ENCODE measurements around the gene FADS2. TPM values are rescaled to one million over a fixed set of nuclear protein-coding genes. Genes with fewer than 3 reads are reported as not detected.

Gene FADS2
- total and polyA plus RNA-seq, 2 of the 13 experiments (the other 11 are each of a cell fraction or from before 2014, with no cell fraction given): 90.1 to 124 TPM

DNA sequence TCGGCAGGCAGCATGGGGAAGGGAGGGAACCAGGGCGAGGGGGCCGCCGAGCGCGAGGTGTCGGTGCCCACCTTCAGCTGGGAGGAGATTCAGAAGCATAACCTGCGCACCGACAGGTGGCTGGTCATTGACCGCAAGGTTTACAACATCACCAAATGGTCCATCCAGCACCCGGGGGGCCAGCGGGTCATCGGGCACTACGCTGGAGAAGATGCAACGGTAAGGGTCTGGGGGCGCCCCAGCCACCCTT, 204 bp downstream of the FADS2 start (continued):
- TF ChIP-seq ZNF530 (CRISPR knock-in tag; IDR thresholded peaks at IDR 0.05; ENCODE audit: low read depth) (no peak), RAD51 (IDR thresholded peaks at IDR 0.05; ENCODE audit: borderline replicate concordance) (no peak), ZNF232 (CRISPR knock-in tag; IDR thresholded peaks at IDR 0.05; ENCODE audit: borderline replicate concordance) (no peak), MIER2 (CRISPR knock-in tag; IDR thresholded peaks at IDR 0.05) (no peak), ZBTB7B (CRISPR knock-in tag; IDR thresholded peaks at IDR 0.05) (0 out of 2 replicates have a peak, but pooled peaks have one; percentile 11), HDAC1 (CRISPR knock-in tag; IDR thresholded peaks at IDR 0.05) (0 out of 2 replicates have a peak, but pooled peaks have one; percentile 29), ZNF577 (CRISPR knock-in tag; IDR thresholded peaks at IDR 0.05; ENCODE audit: borderline replicate concordance, low read depth) (no peak), ZNF552 (CRISPR knock-in tag; IDR thresholded peaks at IDR 0.05; ENCODE audit: borderline replicate concordance) (no peak), ZFP37 (CRISPR knock-in tag; IDR thresholded peaks at IDR 0.05; ENCODE audit: borderline replicate concordance) (no peak), AGO1 (IDR thresholded peaks at IDR 0.05; ENCODE audit: low read depth, low read length, poor library complexity, severe bottlenecking) (no peak), NFRKB (IDR thresholded peaks at IDR 0.05) (no peak), ZNF607 (CRISPR knock-in tag; IDR thresholded peaks at IDR 0.05; ENCODE audit: borderline replicate concordance) (no peak; the same call in 1 of the 2 replicates), GZF1 (CRISPR knock-in tag; IDR thresholded peaks at IDR 0.05) (no peak), AKAP8 (CRISPR knock-in tag; IDR thresholded peaks at IDR 0.05) (no peak), STAT5B (CRISPR knock-in tag; IDR thresholded peaks at IDR 0.05) (no peak), ZNF605 (CRISPR knock-in tag; IDR thresholded peaks at IDR 0.05) (peak; percentile 41; the same call in 1 of the 2 replicates), ELF4 (CRISPR knock-in tag; IDR thresholded peaks at IDR 0.05; ENCODE audit: borderline replicate concordance) (no peak), ZBTB7A (CRISPR knock-in tag; IDR thresholded peaks at IDR 0.05) (no peak; the same call in 1 of the 2 replicates), ZBTB1 (CRISPR knock-in tag; IDR thresholded peaks at IDR 0.05; ENCODE audit: borderline replicate concordance) (no peak), NFKB2 (CRISPR knock-in tag; IDR thresholded peaks at IDR 0.05; ENCODE audit: borderline replicate concordance) (no peak)
- TF ChIP-seq, protein P1, sequence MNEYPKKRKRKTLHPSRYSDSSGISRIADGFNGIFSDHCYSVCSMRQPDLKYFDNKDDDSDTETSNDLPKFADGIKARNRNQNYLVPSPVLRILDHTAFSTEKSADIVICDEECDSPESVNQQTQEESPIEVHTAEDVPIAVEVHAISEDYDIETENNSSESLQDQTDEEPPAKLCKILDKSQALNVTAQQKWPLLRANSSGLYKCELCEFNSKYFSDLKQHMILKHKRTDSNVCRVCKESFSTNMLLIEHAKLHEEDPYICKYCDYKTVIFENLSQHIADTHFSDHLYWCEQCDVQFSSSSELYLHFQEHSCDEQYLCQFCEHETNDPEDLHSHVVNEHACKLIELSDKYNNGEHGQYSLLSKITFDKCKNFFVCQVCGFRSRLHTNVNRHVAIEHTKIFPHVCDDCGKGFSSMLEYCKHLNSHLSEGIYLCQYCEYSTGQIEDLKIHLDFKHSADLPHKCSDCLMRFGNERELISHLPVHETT (CRISPR knock-in tag; conservative IDR thresholded peaks at IDR 0.05): no peak
- TF ChIP-seq, protein P2, sequence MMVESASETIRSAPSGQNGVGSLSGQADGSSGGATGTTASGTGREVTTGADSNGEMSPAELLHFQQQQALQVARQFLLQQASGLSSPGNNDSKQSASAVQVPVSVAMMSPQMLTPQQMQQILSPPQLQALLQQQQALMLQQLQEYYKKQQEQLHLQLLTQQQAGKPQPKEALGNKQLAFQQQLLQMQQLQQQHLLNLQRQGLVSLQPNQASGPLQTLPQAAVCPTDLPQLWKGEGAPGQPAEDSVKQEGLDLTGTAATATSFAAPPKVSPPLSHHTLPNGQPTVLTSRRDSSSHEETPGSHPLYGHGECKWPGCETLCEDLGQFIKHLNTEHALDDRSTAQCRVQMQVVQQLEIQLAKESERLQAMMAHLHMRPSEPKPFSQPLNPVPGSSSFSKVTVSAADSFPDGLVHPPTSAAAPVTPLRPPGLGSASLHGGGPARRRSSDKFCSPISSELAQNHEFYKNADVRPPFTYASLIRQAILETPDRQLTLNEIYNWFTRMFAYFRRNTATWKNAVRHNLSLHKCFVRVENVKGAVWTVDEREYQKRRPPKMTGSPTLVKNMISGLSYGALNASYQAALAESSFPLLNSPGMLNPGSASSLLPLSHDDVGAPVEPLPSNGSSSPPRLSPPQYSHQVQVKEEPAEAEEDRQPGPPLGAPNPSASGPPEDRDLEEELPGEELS (CRISPR knock-in tag; IDR thresholded peaks at IDR 0.05): no peak
- TF ChIP-seq, protein P3, sequence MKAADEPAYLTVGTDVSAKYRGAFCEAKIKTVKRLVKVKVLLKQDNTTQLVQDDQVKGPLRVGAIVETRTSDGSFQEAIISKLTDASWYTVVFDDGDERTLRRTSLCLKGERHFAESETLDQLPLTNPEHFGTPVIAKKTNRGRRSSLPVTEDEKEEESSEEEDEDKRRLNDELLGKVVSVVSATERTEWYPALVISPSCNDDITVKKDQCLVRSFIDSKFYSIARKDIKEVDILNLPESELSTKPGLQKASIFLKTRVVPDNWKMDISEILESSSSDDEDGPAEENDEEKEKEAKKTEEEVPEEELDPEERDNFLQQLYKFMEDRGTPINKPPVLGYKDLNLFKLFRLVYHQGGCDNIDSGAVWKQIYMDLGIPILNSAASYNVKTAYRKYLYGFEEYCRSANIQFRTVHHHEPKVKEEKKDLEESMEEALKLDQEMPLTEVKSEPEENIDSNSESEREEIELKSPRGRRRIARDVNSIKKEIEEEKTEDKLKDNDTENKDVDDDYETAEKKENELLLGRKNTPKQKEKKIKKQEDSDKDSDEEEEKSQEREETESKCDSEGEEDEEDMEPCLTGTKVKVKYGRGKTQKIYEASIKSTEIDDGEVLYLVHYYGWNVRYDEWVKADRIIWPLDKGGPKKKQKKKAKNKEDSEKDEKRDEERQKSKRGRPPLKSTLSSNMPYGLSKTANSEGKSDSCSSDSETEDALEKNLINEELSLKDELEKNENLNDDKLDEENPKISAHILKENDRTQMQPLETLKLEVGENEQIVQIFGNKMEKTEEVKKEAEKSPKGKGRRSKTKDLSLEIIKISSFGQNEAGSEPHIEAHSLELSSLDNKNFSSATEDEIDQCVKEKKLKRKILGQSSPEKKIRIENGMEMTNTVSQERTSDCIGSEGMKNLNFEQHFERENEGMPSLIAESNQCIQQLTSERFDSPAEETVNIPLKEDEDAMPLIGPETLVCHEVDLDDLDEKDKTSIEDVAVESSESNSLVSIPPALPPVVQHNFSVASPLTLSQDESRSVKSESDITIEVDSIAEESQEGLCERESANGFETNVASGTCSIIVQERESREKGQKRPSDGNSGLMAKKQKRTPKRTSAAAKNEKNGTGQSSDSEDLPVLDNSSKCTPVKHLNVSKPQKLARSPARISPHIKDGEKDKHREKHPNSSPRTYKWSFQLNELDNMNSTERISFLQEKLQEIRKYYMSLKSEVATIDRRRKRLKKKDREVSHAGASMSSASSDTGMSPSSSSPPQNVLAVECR (CRISPR knock-in tag; IDR thresholded peaks at IDR 0.05; ENCODE audit: borderline replicate concordance): peak; percentile 19; the same call in 1 of the 2 replicates

Data from HepG2 (cell line).